HG02852 (cell line): ENCODE data around the gene ZBTB21.

ENCODE experiments used
- ATAC-seq: cut with Tn5 transposase; IDR thresholded peaks from one replicate; pipeline ENCODE4 v1.9.1; 2021; ENCODE audit warnings: mild to moderate bottlenecking, moderate library complexity; ENCODE audit not compliant: unreplicated experiment

The ZBTB21 gene

GRCh38 chr21:42009831-42010506 lies at the start of gene ZBTB21:
Gene ZBTB21 (minus strand): TSS chr21:42010360. CDS start chr21:41994095, 16,265 bp downstream.
- ATAC-seq: peak; percentile 65

DNA sequence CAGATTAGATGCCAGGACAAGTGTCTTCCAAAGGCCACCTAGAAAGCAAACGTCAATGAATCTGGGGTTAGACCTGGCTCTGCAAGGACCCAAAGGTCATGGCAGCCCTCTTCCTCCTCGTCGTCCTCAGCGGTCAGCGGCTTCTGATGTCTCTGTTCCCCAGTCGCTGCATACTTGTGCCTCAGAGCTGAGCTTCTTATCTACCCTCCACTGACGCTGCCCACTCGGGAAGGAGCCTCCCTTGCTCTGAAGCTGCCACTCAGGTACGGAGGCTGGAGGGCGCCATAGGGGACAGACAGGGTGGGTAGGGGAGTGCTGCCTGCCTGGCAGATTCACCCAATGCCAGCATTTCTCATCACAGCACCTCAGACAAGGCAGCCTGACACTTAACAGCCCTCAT lies 49.6 kb upstream of the ZBTB21 start:
- ATAC-seq: no peak

DNA sequence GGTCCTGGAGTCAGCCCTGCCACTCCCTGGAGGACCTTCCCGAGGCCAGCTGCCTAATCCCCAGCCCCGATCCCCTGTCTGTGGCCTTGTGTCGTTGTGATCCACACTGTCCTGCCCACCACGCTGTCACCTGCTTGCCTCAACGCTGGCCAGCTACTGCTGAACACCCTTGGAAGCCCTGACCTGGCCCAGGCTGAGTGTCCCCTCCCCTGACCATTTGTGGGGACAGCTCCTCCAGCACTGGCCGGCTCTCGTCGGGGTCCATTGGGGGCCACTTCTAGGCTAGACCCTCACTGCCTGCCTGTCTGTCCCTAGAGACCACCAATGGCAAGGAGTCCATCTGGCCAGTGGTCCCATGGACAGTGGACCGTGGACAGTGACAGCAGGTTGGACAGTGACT lies 49.0 kb upstream of the ZBTB21 start:
- ATAC-seq: no peak

- no peak for ATAC-seq
Observed at GRCh38 chr21:42058631-42059111, 48.5 kb upstream of the ZBTB21 start.

DNA sequence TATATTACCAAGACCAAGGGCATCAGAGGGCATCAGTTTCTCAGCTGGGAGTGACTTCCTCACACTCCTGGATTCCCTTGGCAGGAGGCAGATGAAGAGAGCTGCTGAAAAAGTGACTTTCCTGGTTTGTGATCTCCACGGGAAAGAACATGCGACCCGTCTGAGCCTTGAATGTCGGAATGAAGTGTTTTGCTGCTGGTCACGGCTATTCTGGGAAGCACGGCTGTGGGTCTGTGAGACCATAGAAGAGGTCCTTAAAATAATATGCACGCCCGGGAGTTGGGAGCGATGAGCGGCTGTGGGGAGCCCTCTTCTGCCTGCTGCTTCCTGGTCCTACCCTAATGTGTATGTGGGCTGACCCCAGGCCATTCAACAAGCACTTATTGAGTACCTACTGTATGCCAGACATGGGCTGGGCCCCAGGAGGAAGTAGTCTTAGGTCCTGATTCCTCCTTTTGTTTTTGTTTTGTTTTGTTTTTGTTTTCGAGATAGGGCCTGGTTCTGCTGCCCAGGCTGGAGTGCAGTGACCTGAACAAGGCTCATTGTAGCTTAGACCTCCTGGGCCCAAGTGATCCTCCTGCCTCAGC lies 47.8 kb upstream of the ZBTB21 start:
- no peak for ATAC-seq

DNA sequence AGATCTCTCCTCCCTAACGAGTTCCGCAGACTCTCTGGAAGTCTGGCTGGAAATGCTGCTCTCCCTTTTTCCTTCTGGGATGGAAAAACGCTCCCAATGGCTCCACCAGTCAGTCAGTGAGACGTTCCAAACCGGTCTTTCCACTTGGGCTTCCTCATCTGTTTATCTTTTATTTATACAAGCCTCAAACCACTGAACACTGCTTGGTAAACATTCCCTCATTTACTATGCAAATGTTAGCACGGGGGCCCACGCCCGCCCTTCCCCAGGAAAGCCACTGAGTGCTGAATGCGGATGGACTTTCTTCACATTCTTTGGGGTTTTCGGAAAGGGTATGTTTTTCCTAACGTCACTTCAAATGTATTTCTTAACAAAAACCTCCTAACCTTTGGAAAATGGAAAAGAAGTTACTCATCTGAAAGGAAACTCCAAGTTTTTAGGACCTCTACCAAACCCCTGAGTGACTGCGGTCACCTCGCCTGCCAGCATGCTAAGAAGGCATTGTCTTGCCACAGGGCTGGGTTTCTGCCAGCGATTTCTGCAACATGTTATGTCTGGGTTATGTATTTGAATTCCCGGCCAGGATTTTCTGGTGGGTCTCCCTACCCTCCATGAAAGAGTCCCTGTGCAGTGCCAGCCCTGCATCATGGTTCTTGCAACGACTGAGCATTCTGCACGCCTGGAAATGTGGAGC lies 47.0 kb upstream of the ZBTB21 start:
- ATAC-seq: no peak

DNA sequence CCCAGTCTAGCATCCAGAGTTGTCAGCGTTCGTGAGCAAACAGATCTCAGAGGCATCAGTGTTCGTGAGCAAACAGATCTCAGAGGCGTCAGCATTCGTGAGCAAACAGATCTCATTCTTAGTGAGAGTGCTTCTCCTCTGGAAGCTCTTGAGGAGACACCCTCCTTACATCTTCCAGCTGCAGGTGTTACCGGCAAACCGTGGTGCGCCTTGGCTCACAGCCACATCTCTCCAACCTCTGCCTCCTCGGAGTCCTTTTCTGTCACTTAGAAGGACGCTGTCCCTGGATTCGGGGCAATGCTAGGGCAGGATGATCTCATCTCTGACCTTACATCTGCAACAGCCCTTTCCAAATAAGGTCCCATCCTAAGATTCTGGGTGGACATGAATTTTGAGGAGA lies 46.3 kb upstream of the ZBTB21 start:
- no peak for ATAC-seq

DNA sequence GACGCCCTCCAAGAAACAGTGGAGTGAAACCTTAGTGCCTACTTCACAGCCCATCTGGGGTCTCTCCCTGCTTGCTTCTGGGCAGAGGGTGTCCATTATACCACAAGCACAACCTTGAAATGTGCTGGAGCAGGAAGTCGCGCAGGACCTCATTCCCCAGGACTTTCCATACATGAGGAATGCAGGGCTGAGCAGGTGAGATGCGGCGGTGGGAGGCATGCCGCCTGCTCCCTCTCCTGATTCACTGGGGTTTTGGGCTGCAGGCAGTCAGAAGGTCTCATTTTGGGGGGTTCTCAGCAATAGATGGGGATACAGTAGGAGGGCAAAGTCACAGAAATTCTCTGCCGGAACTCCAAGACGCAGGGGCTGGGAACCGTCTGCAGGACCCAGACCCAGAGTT lies 45.3 kb upstream of the ZBTB21 start:
- ATAC-seq: no peak

- no peak for ATAC-seq
Observed at GRCh38 chr21:42051788-42052187, 41.6 kb upstream of the ZBTB21 start.

- ATAC-seq: no peak
Observed at GRCh38 chr21:42049578-42050430, 39.6 kb upstream of the ZBTB21 start.

GRCh38 chr21:42048870-42049577 lies 38.9 kb upstream of the ZBTB21 start:
- no peak for ATAC-seq

DNA sequence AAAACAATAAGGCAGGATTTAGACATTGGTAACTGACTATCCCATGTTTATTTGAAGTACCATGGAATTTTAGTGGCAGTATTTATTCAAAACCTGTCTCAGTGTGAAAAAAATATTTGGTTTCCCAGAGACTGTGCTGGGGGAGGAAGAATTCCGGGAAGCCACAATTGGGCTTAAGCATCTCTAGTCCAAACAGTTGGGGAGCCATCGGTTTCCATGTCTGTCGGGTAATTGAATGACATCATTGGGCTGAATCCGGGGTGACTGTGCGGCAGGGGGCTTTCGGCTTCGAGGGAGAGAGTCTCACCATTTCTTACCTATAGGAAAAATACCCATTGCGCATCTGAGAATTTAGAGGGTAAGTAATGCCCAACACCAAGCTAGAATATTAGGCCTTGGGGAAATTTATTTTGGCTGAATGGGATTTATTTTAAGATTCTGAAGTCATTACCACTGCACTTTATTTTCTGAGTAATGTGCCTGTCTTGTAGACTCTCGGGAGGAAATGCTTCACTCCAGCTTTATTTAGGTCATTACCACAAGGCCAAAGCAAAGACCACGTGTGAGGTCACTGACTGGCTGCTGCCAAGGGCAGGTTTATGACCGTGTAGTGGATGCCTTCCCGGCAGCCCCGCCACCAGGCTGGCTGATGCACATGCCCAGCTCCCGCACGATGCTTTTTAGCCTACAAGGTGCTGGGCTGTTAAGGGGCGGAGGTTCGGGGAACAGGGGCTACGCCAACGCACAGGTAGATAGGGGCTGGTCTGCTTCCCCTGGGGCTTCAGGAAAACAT lies 37.9 kb upstream of the ZBTB21 start:
- ATAC-seq: no peak

DNA sequence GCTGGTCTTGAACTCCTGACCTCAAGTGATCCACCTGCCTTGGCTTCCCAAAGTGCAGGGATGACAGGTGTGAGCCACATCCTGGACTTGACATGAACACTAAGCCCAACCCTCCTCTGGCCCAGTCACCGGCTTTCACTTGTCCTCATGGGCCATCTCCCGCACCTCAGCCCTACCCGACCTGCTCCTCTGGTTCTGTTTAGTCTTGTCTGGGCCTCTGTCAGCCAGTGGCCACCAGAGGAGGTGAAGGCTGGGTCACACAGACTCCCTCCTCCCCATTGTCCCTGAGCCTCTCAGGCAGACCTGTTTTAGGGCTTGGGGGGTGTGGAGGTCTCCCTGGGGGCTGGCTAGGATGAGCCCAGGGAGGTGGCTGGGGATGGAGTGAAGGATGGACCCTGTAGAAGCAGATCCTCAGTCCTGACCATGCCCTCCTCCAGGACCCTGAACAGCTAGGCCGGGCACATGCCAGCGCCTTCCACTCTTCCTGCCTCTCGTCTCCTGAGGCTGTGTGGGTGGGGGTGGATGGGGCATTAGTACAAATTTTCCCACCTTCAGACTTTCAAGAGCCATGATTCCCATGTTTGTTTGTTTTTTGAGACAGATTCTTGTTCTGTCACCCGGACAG lies 34.8 kb upstream of the ZBTB21 start:
- no peak for ATAC-seq

GRCh38 chr21:42043961-42044360 lies 33.8 kb upstream of the ZBTB21 start:
- ATAC-seq: no peak

DNA sequence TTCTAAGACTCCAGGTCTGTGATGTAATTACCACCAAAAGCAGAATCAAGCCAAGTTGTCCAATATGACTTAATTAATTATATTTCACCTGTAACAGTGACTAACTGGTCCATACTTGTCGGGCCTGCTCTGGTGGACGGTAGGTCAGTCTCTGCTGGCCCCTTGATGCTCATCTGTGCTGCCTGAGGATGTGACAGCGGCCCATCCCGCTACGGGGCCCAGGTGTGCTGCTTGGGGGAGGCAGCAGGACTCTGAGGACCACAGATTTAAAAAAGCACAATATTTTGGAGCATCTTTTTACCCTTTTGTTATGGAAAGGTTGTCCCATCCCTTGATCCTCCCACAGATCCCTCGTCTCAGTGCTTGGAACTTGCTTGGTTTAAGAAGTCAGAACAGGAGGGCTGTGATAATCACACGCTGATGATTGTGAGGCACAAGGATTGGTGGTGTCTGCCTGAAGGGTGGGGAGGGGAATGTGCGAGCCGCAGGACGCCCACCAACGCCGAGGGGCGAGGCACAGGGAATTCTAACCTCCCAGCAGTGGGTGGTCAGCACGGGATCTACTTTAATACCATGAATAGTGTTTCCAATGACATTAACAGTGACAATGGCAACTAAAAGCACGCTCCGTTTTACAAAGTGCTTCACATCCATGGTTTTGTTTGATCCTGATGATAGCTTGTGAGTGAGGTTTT lies 33.2 kb upstream of the ZBTB21 start:
- ATAC-seq: no peak

DNA sequence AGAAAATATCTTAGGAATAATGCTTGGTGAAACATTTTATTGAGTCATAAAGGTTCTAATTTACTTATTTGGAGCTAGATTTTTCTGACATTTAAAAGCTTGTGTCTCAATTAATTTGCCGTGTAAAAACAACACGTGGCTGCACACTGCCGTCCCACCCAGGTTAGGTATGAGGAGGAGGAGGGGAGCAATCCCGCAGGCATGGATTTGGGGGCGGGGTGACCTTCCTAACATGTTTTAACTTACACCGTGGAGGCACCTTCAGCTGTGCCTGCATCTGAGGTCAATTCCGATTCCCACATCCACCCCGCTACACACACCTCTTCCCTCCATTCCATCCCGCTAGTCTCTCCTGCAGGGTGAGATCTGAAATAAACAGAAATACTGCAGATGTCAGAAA lies 32.5 kb upstream of the ZBTB21 start:
- no peak for ATAC-seq

DNA sequence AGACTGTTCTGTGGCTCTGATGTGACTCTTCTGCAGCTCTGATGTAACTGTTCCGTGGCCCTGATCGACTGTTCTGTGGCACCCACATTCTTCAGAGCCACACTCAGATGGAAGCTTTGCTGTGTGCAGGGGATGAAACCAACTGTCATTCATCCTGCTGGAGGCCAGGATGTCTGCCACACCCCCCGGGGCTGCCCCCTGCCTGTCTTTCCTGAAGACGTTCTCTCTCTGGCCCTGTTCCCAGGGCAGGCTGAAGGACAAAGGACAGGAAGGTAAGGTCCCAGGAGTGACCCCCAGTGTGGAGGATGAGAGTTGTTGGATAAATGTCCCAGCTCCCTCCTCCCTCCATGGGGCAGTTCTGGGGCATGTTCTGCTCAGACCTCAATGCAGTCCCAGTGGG lies 31.6 kb upstream of the ZBTB21 start:
- no peak for ATAC-seq

GRCh38 chr21:42041246-42041645 lies 31.1 kb upstream of the ZBTB21 start:
- ATAC-seq: no peak
